Measurements from ENCODE around the gene CNGB1. TPM values are rescaled to one million over a fixed set of nuclear protein-coding genes. Genes with fewer than 3 reads are reported as not detected.

The CNGB1 gene
- total RNA-seq, 1 experiment from 2014 or later, result not detected

DNA sequence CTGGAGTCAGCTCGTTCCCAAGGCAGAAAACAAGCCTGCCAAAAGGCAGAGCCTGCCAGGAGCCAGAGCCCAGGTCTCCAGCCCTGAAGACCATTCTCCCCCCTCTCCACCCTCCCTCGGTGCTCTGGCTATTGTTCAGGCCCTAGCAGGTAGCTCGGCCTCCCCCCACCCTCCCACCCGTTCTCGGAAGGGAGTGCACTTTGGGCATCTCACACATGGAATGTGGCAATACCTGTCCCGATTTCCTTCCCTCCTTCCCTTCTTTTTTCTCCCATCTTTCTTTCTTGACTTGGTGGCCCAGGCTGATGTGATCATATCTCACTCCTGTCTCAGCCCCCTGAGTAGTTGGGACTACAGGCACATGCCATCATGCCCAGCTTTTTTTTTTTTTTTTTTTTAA is 12.4 kb downstream of the CNGB1 start:
- DNase-seq, result no peak
- Histone ChIP-seq H3K4me3 (no peak overlapping the region), H3K9me3 (replicated peaks) (no peaks in the 10 kb centered on the region), H3K27ac (no peak overlapping the region), H3K4me1 (no peaks in the 10 kb centered on the region), H3K27me3 (peaks cover 46% of the 10 kb centered on the region), H3K36me3 (no peaks in the 10 kb centered on the region)

GRCh38 chr16:57957673-57958392 is 13.1 kb downstream of the CNGB1 start:
- H3K4me3 ChIP-seq, result no peak overlapping the region
- no peak overlapping the region for H3K27ac ChIP-seq
- no peaks in the 10 kb centered on the region for H3K4me1 ChIP-seq
- peaks cover 44% of the 10 kb centered on the region for H3K27me3 ChIP-seq
- no peaks in the 10 kb centered on the region for H3K36me3 ChIP-seq
- DNase-seq, result no peak
- H3K9me3 ChIP-seq (replicated peaks), result no peaks in the 10 kb centered on the region

DNA sequence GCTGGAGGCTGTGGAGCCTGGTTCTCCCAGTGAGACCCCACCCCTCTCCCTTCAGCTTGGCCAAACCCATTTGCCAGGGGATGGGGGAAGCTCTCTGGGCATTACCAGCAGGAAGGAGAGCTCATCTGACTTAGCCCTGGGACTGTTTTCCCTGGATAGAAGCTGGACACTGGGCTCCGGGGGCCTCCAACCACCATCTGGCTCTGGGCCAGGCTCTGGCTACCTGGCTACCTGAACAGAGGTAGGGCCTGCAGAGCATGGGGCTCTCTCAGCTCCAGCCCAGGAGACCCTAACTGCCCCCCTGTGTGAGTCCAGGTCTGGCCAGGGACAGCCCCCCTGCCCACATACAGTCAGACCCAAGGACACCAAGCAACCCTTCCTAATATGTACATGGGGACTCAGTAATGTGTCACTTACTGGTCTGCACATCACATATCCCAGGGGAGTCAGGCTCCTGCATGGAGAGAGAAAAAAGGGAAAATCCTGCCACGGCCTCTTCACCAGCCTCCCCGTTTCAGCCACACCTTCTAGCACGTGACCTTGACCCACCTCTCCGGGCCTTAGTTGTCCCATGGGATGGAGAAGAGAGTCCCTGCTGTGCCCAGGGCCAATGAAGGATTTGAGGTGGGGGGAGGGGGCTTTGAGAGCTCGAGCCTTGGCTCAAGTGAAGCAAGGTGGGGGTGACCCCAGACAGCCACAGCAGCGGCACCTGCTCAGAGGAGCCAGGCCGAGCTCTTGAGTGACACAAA is 13.8 kb downstream of the CNGB1 start:
- H3K9me3 ChIP-seq (replicated peaks), result no peaks in the 10 kb centered on the region
- no peak for DNase-seq
- no peaks in the 10 kb centered on the region for H3K36me3 ChIP-seq
- H3K27ac ChIP-seq, result no peak overlapping the region
- H3K4me1 ChIP-seq, result no peaks in the 10 kb centered on the region
- H3K27me3 ChIP-seq, result peaks cover 44% of the 10 kb centered on the region
- no peak overlapping the region for H3K4me3 ChIP-seq

DNA sequence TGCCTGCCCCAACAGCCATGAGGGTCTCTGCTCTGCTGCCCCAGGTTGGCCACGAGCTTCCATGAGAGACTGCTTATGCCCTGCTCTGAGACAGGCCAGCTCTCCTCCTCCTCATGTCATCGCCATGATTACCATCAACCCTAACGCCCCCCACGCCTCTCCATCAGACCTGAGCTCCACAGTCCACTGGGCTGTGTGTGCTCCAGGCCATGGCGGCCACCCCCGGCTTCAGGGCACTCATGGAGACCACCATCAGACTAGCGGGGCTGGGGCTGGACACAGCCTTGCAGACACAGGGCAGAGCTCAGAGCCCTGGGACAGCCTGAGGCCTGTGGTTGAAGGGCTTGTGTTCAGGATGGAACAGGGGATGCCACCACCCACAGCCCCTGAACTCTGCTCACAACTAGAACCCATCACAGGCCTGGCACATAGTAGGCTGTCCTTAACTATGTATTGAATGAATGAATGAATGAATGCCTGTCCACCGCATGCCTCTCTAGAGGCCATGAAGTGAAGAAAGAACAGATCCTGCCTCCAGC is 14.6 kb downstream of the CNGB1 start:
- Histone ChIP-seq H3K27ac (no peak overlapping the region), H3K27me3 (peaks cover 40% of the 10 kb centered on the region), H3K36me3 (no peaks in the 10 kb centered on the region), H3K9me3 (replicated peaks) (no peaks in the 10 kb centered on the region), H3K4me1 (no peaks in the 10 kb centered on the region), H3K4me3 (no peak overlapping the region)
- no peak for DNase-seq

DNA sequence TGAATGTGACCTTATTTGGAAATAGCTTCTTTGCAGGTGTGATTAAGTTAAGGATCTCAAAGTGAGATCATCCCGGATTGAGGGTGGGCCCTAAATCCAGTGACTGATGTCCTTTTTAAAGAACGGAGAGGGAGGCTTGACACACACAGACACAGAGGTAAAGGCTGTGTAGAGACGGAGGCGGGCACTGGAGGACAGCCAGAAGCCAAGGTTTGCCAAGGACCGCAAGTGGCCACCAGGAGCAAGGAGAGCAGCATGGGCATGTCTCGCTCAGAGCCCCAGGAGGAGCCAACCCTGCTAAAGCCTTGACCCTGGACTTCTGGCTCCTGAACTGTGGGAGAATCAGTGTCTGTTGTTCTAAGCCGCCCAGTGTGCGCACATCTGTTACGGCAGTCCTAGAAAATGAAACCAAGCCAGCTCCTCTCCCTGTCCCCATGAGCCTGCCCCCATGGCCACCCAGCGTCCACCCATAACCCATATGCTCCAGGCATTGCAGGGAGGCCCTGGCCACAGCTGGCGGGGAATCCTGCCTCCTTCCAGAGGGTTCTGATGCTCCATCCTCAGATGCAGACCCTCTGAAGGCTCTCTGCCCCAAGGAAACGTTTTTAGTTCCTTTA is 15.2 kb downstream of the CNGB1 start:
- Histone ChIP-seq H3K27me3 (peaks cover 33% of the 10 kb centered on the region), H3K9me3 (replicated peaks) (no peaks in the 10 kb centered on the region), H3K4me1 (no peaks in the 10 kb centered on the region), H3K27ac (no peak overlapping the region), H3K4me3 (no peak overlapping the region), H3K36me3 (no peaks in the 10 kb centered on the region)
- DNase-seq, result no peak

GRCh38 chr16:57953857-57954256 is 17.1 kb downstream of the CNGB1 start:
- peaks cover 17% of the 10 kb centered on the region for H3K27me3 ChIP-seq
- H3K27ac ChIP-seq, result no peak overlapping the region
- no peaks in the 10 kb centered on the region for H3K4me1 ChIP-seq
- no peak for DNase-seq
- H3K4me3 ChIP-seq, result no peak overlapping the region
- H3K36me3 ChIP-seq, result no peaks in the 10 kb centered on the region
- H3K9me3 ChIP-seq (replicated peaks), result no peaks in the 10 kb centered on the region

DNA sequence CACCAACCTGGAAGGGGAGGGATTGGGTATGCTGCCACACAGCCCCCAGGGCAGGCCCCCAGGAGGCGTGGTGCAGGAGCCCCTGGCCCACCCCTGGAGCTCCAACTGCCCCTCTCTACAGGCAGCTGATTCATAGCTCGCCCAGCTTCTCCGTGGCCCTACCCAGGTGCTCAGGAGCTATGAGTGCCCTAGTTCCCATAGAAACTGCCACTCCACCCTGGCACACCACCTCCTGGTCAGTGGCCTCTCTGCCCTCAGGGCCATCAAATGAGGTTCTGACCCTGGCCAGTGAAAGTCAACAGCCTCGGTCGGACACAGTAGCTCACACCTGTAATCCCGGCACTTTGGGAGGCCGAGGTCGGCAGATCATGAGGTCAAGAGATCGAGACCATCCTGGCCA is 18.0 kb downstream of the CNGB1 start:
- Histone ChIP-seq H3K9me3 (replicated peaks) (no peaks in the 10 kb centered on the region), H3K27me3 (peaks cover 15% of the 10 kb centered on the region), H3K4me1 (no peaks in the 10 kb centered on the region), H3K27ac (no peak overlapping the region), H3K36me3 (no peaks in the 10 kb centered on the region), H3K4me3 (no peak overlapping the region)
- DNase-seq, result no peak

DNA sequence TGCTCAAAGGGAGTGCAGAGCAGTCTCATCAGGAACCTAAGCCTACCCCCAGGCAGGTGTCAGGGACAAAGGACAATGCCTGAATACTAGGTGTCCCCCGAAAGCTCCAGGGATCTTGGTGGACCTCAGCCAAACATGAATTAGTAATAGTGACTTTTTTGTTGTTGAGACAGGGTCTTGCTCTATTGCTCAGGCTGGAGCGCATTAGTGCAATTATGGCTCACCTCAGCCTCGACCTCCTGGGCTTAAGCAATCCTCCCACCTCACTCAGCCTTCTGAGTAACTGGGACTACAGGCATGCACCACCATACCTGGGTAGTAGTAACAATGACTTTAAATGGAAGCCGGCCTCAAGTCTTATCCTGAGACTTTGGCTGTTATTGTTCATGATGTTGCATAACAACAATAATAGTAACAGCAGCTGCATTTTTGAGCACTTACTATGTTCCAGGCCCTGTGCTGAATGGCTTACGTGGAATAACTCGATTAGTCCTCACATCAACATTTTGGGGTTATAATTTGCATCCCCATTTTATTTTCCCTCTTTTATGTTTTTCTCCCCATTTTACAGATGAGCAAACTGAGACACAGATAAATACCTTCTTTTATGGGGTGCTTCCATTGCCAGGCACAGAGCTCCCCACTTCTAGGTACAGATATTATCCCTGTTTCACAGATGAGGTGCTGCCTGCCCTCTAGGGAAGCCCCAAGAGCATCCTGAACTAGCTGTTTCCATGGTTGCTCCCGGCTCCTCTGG is 19.5 kb downstream of the CNGB1 start:
- peaks cover 7% of the 10 kb centered on the region for H3K27me3 ChIP-seq
- no peak for DNase-seq
- no peaks in the 10 kb centered on the region for H3K4me1 ChIP-seq
- H3K9me3 ChIP-seq (replicated peaks), result no peaks in the 10 kb centered on the region
- no peak overlapping the region for H3K27ac ChIP-seq
- H3K4me3 ChIP-seq, result no peak overlapping the region
- no peaks in the 10 kb centered on the region for H3K36me3 ChIP-seq

- H3K4me3 ChIP-seq, result no peak overlapping the region
- peaks cover 3% of the 10 kb centered on the region for H3K27me3 ChIP-seq
- no peaks in the 10 kb centered on the region for H3K4me1 ChIP-seq
- no peak overlapping the region for H3K27ac ChIP-seq
- H3K36me3 ChIP-seq, result no peaks in the 10 kb centered on the region
- no peak for DNase-seq
- no peaks in the 10 kb centered on the region for H3K9me3 ChIP-seq (replicated peaks)
These were observed 20.5 kb downstream of the CNGB1 start for GRCh38 chr16:57950382-57950781.

GRCh38 chr16:57949595-57950238 is 21.2 kb downstream of the CNGB1 start:
- Histone ChIP-seq H3K4me3 (no peak overlapping the region), H3K27ac (no peak overlapping the region), H3K36me3 (no peaks in the 10 kb centered on the region), H3K27me3 (peaks cover 7% of the 10 kb centered on the region), H3K4me1 (no peaks in the 10 kb centered on the region), H3K9me3 (replicated peaks) (no peaks in the 10 kb centered on the region)
- no peak for DNase-seq

- Histone ChIP-seq H3K4me1 (no peaks in the 10 kb centered on the region), H3K36me3 (no peaks in the 10 kb centered on the region), H3K27ac (no peak overlapping the region), H3K27me3 (peaks cover 13% of the 10 kb centered on the region), H3K9me3 (replicated peaks) (no peaks in the 10 kb centered on the region), H3K4me3 (no peak overlapping the region)
- DNase-seq, result no peak
These were observed 21.9 kb downstream of the CNGB1 start for GRCh38 chr16:57949013-57949412.

DNA sequence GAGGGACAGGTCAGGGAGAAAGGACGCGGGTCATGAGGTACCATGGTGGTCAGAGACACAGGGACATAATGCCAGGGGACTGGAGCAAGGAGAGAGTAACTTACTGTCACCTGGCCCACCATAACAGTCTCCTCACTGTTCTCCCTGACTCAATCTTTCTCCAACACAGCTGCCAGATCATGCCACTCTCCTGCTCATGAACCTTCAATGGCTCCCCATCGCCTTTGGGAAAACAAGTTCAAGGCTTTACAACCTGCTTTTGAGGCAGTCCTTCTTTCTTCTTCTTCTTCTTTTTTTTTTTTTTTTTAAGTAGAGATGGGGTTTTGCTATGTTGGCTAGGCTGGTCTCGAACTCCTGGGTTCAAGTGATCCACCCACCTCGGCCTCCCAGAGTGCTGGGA is 22.9 kb downstream of the CNGB1 start:
- Histone ChIP-seq H3K27me3 (peaks cover 18% of the 10 kb centered on the region), H3K4me1 (no peaks in the 10 kb centered on the region), H3K36me3 (no peaks in the 10 kb centered on the region), H3K27ac (no peak overlapping the region), H3K4me3 (no peak overlapping the region), H3K9me3 (replicated peaks) (no peaks in the 10 kb centered on the region)
- no peak for DNase-seq

GRCh38 chr16:57947261-57947660 is 23.7 kb downstream of the CNGB1 start:
- Histone ChIP-seq H3K9me3 (replicated peaks) (no peaks in the 10 kb centered on the region), H3K27me3 (peaks cover 18% of the 10 kb centered on the region), H3K36me3 (no peaks in the 10 kb centered on the region), H3K4me1 (no peaks in the 10 kb centered on the region), H3K4me3 (no peak overlapping the region), H3K27ac (no peak overlapping the region)
- no peak for DNase-seq

DNA sequence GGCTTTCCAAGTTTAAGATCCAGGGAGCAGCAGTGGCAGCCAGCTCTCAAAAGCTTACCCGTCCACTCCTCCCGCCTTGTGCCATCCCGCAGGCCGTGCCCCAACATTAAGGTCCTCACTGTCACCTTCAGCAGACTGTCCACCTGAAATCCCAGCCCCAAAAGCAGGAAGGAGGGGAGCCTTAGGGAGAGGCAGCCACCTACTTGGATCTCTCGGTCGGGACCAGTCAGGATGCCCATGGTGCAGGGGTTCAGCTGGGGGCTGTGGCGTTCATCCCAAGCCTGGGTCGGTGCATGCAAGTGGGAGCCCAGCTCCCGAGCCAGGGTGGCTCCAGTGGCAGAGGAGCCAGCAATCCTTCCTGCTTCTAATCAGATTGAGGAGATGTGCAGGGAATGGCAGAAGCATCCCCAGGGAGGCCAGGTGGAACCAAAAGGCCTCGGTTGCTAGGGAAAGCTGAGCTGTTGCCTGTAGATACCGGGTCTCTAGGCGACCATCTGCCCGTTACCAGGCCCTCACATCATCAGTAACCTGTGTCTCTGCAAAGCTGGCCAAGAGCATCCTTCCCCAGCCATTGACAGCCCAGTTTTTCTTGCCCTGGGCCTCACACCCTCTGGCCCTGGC is 24.6 kb downstream of the CNGB1 start:
- DNase-seq, result no peak
- H3K4me3 ChIP-seq, result no peak overlapping the region

More for the DNA sequence above, 24.6 kb downstream of the CNGB1 start:
- no peak overlapping the region for H3K27ac ChIP-seq
- H3K27me3 ChIP-seq, result peaks cover 26% of the 10 kb centered on the region
- no peaks in the 10 kb centered on the region for H3K4me1 ChIP-seq
- H3K9me3 ChIP-seq (replicated peaks), result no peaks in the 10 kb centered on the region
- H3K36me3 ChIP-seq, result no peaks in the 10 kb centered on the region
